Liver (tissue), 3 donors: ENCODE measurements around the gene KRT76.

Experiments used
- FOXA2 ChIP-seq: IDR thresholded peaks from 2 replicates; pipeline ENCODE4 v1.6.1; 2016; ENCODE audit warnings: antibody characterized with exemption
- GABPA ChIP-seq, 2 donors: IDR thresholded peaks in 1 of 2; conservative IDR thresholded peaks in 1 of 2; 2 replicates each; pipeline ENCODE4 v1.6.1; 2016; ENCODE audit warnings: antibody characterized with exemption in 2 of 2, mild to moderate bottlenecking in 1 of 2, moderate library complexity in 1 of 2
- RAD21 ChIP-seq, 2 donors: IDR thresholded peaks; 2 replicates each; pipeline ENCODE4 v1.6.1; 2016; ENCODE audit warnings: antibody characterized with exemption in 2 of 2, mild to moderate bottlenecking in 2 of 2
- TF ChIP-seq, protein P1 (sequence below): IDR thresholded peaks from 2 replicates; pipeline ENCODE4 v1.6.1; 2016; ENCODE audit warnings: antibody characterized with exemption
- TF ChIP-seq, protein P2 (sequence below): fragments of 150-350 bp; IDR thresholded peaks from 2 replicates; pipeline ENCODE4 v1.5.1; 2017; ENCODE audit warnings: improper control_type of control experiment, low read depth, low read length; ENCODE audit not compliant: missing input control
- TF ChIP-seq, protein P3 (sequence below): IDR thresholded peaks from 2 replicates; pipeline ENCODE4 v1.6.1; 2016; ENCODE audit warnings: antibody characterized with exemption, mild to moderate bottlenecking
- TF ChIP-seq, protein P4 (sequence below): IDR thresholded peaks from 2 replicates; pipeline ENCODE4 v1.6.1; 2016; ENCODE audit warnings: antibody characterized with exemption
- TF ChIP-seq, protein P5 (sequence below): IDR thresholded peaks from 2 replicates; pipeline ENCODE4 v1.6.1; 2016; ENCODE audit warnings: antibody characterized with exemption
- donor health status: healthy.
- donor health status: healthy.

DNA sequence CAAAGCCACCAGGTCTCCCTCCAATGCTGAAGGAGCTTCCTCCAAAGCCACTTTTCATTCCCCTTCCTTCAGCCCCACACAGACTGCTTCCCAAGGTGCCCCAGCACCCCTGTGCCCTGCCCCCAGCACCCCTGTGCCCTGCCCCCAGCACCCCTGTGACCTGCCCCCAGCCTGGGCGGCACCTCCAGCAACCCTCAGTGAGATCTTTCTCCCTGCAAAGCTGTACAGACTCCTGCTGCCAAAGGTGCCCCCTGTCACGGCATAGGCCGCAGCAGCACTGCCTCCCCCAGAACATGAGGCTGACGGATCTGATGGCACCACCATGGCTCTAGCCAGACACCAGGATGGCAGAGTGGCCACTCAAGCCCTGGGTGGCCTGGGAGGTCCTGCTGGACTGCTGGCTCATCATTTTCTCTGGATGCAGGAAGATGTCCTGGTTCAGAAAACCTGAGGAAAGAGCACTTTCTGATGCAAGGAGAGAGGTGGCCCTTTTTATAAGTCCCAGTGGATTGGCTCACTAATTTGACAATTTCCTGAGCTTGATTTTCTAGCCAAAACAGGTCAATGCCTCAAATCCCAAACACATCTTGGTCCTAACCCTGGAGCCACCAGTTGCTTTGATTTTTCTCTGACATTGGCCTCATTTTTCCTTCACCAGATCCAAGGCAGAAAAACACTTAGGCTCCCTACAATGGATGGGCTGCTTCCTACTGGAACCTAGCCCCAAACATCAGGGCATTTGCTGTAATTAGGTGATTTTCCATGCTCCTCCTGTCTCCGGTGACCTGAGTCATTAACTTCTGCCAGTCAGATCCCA, 41.1 kb downstream of the KRT76 start:
- TF ChIP-seq RAD21 (IDR thresholded peaks at IDR 0.05) (no peak), FOXA2 (no peak), GABPA (IDR thresholded peaks at IDR 0.05 in 1 of 2, conservative IDR thresholded peaks at IDR 0.05 in 1 of 2) (no peak)
- TF ChIP-seq, protein P1, sequence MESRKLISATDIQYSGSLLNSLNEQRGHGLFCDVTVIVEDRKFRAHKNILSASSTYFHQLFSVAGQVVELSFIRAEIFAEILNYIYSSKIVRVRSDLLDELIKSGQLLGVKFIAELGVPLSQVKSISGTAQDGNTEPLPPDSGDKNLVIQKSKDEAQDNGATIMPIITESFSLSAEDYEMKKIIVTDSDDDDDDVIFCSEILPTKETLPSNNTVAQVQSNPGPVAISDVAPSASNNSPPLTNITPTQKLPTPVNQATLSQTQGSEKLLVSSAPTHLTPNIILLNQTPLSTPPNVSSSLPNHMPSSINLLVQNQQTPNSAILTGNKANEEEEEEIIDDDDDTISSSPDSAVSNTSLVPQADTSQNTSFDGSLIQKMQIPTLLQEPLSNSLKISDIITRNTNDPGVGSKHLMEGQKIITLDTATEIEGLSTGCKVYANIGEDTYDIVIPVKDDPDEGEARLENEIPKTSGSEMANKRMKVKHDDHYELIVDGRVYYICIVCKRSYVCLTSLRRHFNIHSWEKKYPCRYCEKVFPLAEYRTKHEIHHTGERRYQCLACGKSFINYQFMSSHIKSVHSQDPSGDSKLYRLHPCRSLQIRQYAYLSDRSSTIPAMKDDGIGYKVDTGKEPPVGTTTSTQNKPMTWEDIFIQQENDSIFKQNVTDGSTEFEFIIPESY: no peak
- TF ChIP-seq, protein P2, sequence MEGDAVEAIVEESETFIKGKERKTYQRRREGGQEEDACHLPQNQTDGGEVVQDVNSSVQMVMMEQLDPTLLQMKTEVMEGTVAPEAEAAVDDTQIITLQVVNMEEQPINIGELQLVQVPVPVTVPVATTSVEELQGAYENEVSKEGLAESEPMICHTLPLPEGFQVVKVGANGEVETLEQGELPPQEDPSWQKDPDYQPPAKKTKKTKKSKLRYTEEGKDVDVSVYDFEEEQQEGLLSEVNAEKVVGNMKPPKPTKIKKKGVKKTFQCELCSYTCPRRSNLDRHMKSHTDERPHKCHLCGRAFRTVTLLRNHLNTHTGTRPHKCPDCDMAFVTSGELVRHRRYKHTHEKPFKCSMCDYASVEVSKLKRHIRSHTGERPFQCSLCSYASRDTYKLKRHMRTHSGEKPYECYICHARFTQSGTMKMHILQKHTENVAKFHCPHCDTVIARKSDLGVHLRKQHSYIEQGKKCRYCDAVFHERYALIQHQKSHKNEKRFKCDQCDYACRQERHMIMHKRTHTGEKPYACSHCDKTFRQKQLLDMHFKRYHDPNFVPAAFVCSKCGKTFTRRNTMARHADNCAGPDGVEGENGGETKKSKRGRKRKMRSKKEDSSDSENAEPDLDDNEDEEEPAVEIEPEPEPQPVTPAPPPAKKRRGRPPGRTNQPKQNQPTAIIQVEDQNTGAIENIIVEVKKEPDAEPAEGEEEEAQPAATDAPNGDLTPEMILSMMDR: no peak
- TF ChIP-seq, protein P3, sequence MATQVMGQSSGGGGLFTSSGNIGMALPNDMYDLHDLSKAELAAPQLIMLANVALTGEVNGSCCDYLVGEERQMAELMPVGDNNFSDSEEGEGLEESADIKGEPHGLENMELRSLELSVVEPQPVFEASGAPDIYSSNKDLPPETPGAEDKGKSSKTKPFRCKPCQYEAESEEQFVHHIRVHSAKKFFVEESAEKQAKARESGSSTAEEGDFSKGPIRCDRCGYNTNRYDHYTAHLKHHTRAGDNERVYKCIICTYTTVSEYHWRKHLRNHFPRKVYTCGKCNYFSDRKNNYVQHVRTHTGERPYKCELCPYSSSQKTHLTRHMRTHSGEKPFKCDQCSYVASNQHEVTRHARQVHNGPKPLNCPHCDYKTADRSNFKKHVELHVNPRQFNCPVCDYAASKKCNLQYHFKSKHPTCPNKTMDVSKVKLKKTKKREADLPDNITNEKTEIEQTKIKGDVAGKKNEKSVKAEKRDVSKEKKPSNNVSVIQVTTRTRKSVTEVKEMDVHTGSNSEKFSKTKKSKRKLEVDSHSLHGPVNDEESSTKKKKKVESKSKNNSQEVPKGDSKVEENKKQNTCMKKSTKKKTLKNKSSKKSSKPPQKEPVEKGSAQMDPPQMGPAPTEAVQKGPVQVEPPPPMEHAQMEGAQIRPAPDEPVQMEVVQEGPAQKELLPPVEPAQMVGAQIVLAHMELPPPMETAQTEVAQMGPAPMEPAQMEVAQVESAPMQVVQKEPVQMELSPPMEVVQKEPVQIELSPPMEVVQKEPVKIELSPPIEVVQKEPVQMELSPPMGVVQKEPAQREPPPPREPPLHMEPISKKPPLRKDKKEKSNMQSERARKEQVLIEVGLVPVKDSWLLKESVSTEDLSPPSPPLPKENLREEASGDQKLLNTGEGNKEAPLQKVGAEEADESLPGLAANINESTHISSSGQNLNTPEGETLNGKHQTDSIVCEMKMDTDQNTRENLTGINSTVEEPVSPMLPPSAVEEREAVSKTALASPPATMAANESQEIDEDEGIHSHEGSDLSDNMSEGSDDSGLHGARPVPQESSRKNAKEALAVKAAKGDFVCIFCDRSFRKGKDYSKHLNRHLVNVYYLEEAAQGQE: no peak
- TF ChIP-seq, protein P4, sequence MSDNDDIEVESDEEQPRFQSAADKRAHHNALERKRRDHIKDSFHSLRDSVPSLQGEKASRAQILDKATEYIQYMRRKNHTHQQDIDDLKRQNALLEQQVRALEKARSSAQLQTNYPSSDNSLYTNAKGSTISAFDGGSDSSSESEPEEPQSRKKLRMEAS: no peak
- TF ChIP-seq, protein P5, sequence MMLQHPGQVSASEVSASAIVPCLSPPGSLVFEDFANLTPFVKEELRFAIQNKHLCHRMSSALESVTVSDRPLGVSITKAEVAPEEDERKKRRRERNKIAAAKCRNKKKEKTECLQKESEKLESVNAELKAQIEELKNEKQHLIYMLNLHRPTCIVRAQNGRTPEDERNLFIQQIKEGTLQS: no peak
